Hematopoietic multipotent progenitor cell treated with erythropoietin and hydrocortisone succinate and interleukin-3 and kit ligand, for 8 days (in vitro differentiated cells): Measurements from ENCODE around the gene HAGHL.
"Not testable (repeated sequence)": the region's sequence is repeated elsewhere in the genome, so short reads cannot be mapped to it uniquely, and the experiment has no call there.

Source experiments
- DNase-seq: peaks from one replicate; pipeline ENCODE4 v3.0.0-alpha.2; 2015

Gene HAGHL

DNA sequence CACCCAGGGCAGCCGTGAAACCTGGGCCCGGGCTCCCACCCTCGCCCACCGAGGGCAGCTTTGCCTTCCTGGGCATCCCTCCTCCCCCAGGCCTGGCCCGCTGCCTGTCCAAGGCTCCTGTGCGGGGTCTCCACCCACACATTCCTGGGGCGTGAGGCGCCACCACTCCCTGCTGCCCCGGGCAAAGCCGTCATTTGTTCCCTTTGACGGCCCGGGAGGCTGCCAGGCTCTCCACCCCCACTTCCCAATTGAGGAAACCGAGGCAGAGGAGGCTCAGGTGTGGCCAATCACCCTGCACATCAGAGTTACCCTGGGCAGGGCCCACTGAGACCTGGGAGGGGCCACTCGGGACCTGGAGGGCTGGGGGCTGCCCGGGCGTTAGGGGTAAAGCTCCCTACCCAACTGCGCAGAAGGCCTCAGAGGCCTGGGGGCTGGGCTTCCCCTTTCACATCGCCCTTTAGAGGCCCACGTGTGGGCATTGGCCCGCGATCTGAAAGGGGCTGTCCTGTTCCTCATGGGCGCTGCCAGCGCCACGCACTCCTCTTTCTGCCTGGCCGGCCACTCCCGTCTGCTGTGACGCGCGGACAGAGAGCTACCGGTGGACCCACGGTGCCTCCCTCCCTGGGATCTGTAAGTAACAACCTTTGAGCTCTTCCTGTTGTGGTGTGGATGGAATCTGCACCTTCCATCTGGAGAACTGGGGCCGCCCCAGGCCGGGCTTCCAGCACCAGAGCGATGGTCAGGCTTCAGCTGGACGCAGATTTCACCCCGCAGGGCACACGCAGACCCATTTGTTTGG is 33.8 kb downstream of the HAGHL start, which contains the start of gene MSLN:
TSS of gene MSLN (plus strand) at position 190 of the 799 bp plus-strand sequence. CDS start 1,947 bp downstream, outside the sequence.
- DNase-seq = no peak

- no peak for DNase-seq
Observed at GRCh38 chr16:761625-762513, 35.0 kb downstream of the HAGHL start.

DNA sequence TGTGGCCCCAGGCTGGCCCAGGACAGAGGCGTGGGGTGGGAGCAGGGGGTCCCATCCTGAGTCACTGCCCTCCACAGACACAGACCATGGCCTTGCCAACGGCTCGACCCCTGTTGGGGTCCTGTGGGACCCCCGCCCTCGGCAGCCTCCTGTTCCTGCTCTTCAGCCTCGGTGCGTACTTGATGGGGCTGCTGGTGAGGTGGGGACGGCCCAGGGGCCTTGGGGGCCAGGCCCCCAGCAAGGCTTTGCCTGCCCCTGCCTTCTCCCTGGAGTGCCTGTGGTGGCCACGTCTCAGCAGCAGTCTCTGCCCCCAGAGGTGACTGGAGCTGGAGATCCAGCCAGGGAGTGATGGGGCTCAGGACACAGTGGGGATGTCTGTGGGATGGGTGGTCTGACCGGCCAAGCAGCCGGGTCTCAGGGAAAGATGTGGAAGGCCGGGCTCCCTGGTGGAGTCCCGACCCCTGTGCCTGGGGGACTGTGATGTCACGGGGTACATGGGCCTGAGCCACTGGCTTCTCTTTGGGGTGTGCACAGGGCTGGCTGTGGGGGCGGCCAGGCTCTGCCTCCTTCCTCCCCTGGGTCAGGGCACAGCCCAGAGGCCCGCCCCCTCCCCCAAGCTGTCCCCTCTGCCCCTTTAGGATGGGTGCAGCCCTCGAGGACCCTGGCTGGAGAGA is 35.8 kb downstream of the HAGHL start:
- DNase-seq = no peak

- no peak for DNase-seq
Observed at GRCh38 chr16:763369-764183, 36.7 kb downstream of the HAGHL start.

- DNase-seq = no peak
Observed at GRCh38 chr16:764184-764750, 37.4 kb downstream of the HAGHL start.

GRCh38 chr16:764848-765487 is 38.1 kb downstream of the HAGHL start:
- DNase-seq = no peak

GRCh38 chr16:765488-765865 is 38.6 kb downstream of the HAGHL start:
- no peak for DNase-seq

GRCh38 chr16:766008-766819 is 39.3 kb downstream of the HAGHL start:
- no peak for DNase-seq

- DNase-seq = no peak
Observed at GRCh38 chr16:766820-767640, 40.1 kb downstream of the HAGHL start.

GRCh38 chr16:767743-768235 is 40.9 kb downstream of the HAGHL start:
- no peak for DNase-seq

- no peak for DNase-seq
Observed at GRCh38 chr16:768428-768827, 41.5 kb downstream of the HAGHL start.

- DNase-seq = no peak
Observed at GRCh38 chr16:769184-769784, 42.4 kb downstream of the HAGHL start.

DNA sequence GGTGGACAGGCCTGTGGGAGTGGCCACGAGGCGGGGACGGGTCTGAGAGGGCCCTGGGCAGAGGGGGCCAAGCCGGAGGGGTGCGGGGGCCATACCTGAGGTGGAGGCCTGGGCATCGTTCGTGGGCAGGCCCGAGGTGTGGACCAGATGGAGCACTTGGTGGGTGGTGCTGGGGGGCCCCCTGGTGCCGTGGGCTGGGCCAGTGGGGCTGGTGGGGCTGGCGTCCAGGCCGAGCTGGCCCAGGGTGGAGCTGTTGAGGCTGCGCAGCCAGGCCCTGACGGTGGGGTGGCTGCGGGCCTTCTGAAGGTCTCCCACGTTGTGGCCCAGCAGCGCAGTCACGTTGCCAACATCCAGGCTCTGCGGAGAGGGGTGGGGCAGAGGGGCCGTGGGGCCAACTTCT is 43.0 kb downstream of the HAGHL start:
- no peak for DNase-seq

DNA sequence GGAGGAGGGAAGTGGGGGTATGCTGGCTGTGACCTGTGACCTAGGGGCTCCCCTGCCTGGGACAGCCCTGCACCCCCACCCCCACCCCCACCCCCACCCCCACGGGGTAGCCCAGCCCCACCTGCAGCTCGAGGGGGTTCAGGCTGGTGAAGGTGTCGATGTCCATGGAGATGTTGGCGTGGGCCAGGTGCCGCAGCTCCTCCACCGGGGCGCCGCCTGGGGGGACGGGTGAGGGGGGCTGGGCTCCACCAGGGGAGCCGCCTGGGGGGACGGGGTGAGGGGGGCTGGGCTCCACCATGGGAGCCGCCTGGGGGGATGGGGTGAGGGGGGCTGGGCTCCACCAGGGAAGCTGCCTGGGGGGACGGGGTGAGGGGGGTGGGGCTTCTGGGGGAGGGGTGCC is 43.5 kb downstream of the HAGHL start:
- DNase-seq = no peak

DNA sequence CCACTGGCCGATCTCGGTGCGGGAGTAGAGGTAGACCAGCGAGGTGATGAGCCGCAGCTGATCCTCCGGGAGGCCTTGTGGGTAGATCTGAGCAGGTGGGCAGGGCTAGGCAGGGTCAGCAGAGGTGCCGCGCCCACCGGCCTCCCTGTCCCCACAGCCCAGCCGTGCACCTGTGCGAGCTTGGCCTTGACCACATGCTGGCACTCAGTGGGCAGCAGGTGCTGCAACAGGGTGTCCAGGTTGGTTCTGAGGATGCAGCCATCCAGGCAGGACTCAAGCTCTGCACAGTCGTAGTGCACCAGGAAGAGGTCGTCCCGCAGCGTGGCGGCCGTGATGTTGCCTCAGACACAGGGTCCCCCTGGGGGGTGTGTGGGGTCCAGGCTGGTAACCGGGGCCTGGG is 46.1 kb downstream of the HAGHL start:
- DNase-seq = no peak

DNA sequence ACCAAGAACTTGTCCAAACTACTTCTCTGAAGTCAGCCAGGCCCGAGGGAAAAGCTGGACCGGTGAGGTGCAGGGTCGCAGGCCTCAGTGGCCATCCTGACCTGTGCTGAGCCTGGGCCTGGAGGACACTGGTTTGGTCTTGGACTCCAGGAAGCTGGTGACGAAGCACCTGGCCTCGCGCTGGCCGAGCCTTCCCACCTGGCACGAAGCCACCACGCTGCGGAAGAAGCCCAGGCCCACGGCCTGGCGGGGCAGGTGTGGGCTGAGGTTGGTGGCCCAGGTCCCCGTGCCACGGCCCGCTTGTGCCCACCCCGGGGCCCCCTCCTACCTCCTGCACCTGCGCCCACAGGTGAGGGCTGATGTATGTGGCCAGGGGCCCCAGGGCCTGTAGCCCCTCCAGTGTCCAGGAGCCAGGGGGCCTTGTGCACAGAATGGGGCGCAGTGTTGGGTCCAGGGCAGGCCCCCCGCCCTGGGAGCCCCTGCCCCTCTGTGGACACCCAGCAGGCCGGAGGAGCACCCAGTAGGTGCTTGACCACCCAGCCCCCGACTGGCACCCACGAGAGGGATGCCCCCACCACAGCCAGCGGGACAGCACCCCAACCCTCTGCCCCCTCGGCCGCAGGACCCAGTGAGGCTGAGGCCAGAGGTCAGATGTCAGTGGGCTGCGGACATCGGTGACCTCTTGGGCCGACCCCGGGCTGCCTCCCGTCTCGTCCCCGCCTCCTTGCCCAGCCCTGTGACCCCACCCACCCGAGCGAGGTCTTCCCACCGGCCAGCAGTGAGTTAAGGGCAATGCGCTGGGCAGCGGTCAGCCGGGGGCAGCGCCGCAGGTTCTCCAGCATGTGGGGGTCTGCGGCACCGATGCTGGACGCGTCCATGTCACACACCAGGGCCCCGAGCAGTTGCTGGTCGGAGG is 47.4 kb downstream of the HAGHL start:
- DNase-seq = no peak

GRCh38 chr16:775236-775796 is 48.4 kb downstream of the HAGHL start:
- DNase-seq = no peak

DNA sequence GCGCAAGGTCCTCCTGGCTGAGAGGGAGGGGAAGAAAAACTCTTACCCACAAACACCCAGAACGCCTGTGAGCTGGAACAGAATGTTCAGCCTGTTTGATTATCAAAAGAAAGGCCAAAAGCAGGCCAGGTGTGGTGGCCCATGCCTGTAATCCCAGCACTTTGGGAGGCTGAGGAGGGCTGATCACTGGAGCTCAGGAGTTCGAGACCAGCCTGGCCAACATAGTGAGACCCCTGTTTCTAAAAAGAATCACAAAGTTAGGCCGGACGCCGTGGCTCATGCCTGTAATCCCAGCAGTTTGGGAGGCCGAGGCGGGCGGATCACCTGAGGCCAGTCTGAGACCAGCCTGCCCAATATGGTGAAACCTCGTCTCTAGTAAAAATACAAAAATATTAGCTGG is 49.4 kb downstream of the HAGHL start:
- DNase-seq = not testable (repeated sequence)
